ENCODE data around the gene RNF157.

RNF157 gene

DNA sequence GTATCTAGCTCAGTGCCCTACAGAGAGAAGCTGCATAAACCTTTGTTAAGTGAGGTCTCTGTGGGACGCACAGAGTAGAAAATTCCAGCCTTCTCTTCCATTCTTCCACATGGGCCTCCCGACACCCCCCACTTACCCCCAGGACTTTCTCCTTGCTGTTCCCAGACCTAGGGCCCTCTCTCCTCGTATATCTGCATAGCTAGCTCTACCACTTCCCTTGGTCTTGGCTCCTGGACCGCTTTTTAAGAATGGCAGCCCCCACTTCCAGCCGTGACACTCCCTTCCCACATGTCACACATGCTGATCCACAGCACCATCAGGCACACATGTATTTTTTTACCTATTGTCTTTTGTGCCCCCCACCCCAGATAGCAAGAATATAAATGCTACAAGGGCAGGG is 82.5 kb downstream of the RNF157 start:
- no peak for DNase-seq (ENCODE audit: low read depth)

DNA sequence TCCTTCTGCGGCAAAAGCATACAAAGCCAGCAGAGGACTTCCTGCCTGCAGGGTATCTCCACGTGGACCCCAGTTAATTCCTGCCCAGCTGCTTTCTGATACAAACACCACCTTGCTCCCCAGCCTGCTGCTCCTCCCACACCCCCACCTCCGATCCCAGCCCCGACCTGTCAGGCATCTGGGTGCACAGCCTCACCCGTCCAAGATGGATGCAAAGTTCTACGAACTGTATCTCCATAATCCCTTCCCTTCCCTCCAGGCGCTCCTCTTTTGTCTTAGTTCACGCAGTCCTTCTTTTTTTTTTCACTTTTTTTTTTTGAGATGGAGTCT is 83.7 kb downstream of the RNF157 start:
- DNase-seq (ENCODE audit: low read depth): no peak

DNA sequence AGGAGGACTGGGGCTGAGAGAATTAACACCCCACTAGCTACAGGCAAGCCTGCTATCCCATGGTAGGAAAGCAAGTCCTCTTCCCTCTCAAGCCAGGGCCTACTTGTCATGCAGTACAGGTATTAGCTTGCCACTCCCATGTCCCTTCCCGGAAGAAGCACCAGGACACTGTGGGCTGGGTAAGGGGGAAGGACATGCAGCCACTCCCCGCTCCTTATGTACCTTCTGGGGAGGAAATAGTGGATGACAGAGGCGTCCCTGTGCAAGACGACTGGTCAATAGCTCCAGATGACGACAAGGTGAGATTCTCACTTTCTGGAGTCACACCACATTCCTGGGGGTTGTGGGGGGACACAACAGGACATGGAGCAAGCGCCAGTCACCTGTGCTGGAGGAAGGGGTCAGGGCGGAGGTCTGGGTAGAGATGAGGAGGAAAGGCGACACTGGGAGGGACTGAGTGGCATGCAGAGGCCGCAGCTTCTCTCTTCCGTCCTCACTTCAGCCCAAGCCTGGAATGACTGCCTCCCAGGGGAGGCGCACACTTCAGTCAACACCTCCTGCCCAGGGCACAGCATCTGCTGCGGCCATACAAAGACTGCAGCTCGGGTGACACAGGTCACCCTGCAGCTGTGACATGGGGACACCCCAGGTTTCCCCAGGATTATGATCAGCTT is 84.2 kb downstream of the RNF157 start:
- DNase-seq (ENCODE audit: low read depth): no peak

DNA sequence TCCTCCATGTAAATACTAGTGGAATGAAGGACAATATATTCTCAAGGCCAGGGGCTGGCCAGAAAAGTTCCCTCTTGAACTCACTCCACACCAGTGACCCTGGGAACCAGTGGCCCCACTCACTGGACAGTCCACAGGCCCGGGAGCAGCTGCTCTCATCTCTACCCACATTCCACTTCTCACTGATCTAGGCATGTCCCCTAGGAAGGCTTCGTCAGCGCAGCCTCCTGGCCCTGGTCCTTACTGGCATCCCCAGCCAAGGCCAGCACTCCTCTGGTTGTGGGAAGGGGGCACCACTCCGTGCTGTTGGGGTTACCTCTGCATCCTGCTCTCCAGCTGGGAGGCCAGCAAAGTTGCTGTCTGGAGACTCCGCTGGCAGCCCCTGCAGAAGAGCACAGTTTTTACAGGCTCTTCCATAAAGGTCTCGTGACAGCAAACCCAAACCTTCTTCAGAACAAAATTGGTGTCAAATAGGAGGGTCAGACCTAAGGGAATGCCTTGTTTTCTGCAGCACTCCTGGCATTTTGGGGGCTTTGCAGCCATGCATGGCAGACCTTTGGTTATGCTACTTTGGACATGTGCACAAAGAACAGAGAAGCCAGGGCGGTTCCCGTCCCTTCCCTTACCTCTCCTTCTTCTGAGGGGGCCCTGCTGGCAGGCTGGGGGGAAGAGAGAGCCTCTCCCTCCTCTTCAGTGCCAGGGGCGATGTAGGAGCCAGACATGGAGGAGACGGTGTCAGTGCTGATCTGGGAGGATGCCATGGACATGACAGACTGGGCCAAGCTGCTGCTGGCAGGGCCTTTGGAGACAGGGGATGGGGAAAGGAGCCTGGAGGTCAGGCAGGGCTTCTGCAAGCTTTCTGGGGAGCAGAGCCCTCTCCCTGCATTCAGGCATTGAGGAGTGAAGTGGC is 85.1 kb downstream of the RNF157 start:
- no peak for DNase-seq (ENCODE audit: low read depth)

DNA sequence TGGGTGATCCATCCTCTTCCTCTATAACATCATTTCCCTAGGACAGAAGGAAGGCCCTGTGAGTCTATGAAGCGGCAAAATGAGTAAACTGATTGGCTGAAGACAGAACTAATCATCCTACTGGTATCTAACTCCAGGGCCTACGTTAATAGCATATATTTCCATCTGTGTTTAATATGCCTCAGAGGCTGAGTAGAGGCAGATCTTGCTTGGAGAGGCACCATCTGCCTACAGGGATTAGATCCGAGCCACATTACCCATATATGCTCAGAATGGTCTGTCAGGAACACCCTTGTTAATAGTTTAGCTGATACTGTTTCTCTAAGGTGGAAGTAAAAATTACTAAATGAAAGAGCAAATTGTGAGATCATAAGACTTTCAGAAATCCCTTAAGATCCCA is 86.0 kb downstream of the RNF157 start:
- no peak for DNase-seq (ENCODE audit: low read depth)

DNA sequence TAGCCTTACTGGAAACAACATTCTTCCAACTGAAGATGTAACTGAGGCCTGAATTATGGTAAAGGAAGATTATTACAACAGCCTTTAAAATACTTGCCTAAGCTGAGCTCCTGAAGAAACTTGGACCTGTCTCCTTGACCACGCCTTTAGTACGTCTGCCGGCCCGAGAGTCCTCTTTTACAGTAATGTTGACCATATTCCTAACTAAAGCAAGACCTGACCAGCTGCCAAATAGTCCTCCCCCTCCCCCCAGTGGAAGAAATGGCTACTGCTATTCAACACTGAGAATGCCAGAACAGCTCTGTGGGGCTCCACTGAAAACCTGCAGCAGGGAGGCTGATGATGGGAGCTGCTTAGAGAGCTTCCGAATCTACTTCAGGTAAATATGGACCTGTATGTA is 86.7 kb downstream of the RNF157 start:
- peak; percentile 34 for DNase-seq (ENCODE audit: low read depth)

DNA sequence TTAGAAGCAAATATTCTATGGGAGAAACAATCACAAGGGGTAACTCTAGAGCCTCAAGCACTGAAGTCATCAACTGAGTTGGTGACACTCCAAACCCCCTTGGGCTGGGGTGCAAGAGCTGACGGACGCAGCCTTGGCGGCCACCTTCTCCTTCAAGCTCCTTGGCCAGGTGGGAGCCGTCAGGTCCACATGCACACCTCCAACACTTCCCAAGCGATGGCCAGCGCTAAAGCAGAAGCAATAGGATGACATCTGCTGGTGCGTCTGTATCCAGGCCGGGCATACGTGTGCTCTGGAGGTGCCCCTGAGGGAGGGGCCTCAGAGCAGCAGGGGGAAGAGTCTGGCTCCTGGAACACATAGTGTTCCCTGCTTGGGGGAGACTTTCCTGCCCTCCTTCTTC is 87.1 kb downstream of the RNF157 start:
- no peak for DNase-seq (ENCODE audit: low read depth)

DNA sequence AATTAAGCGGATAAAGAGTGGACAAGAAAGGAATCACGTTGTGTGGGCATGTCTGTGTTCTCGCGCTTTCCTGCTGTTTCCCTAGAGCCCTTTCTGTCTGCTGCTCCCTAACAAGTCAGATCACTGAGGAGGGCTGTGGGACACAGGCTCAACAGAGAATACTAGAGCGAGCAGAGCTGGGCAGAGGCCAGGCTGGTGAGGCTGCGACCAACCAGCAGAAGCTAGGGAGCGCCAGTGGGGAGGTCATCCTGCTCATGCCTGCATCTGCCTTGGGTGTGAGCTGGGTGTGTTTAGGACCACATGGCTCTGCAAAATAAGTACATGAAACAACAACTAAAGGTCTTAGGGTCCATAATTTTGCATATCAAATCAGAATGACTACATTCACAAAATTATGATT is 87.7 kb downstream of the RNF157 start:
- DNase-seq (ENCODE audit: low read depth): no peak

DNA sequence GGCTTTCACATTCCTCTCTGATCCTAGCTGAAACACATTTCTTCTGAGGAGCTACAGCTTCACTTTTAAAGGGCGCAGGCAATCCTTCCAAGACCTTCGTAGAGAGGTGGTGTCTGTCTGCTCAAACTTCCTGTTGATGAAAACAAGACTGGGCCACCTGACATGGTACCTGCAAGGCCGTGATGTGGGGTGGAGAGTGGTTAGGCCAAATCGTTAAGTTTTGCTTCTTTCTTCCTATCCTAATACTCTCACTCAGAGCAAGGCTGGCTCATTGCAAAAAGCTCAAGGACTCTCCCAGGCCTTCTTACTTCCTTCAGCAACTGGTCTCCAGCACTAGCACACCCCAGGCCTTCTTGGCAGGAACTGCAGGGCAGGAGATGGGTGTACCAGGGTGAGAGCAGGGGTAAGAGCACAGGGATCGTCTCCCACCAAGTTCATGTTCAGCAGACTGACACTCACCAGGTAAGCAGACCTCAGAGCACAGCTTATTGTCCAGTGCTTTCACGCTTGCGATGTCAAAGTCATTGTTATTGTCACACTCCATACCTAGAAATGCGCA is 88.3 kb downstream of the RNF157 start:
- DNase-seq (ENCODE audit: low read depth): no peak

DNA sequence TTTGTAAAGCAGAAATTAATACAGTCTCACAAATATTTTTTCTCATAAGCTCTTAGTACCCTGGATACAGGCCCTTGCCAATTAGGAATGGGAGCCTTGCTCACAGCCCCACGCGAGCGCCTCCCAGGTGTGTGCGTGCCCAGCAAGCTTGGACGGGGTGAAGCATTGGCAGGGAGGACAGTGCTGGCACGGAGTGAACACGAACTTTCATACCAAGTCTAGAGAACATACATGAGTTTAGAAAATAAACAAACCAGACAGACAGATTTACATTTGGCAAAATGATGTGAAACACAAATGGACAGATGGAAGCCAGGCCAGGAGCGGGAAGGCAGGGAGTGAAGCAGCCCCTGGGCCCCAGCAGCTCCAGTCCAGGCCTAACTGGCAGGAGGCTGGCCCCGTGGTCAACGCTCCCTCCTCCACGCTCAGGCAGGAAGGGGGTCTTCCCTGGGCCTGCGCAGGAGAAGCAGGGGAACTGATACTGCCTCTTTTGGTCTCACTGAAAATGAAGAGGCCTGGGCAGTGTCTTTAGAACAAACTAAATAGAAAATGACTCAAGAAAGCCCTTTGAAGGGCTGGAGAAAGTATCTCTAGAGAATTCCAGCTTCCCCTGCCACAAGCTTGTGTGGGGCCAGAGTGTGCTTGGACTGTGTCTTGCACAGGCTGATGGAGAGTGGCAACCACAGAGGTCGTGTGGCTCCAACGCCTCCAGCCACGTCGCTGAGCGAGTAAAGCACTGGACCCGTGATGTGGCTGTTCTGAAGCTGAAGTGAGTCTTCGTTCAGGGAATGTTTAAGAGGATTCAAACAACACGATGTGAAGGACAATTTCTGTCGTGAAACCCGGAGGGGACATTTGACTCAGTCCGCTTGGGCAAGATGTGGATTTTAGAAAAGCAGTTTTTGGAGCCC is 89.3 kb downstream of the RNF157 start:
- DNase-seq (ENCODE audit: low read depth): no peak

DNA sequence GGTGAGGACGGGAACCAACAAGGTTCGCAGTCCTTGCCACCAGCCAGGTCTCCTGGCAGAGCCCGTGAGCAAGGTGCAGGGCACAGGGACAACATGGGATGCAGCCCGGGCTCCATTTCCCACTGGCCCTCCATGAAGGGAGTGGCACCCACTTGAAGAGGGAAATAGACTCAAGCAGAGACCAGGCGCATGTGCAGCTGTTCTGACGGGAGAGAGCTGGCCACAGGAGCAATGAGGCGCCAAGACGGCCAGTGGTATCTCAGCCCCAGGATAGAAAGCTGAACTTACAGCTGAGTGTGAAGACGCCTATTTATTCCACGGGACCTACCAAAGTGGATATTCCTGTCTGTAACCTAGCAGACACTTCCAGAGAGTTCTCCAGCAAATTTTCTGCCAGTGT is 91.1 kb downstream of the RNF157 start:
- DNase-seq (ENCODE audit: low read depth): no peak

DNA sequence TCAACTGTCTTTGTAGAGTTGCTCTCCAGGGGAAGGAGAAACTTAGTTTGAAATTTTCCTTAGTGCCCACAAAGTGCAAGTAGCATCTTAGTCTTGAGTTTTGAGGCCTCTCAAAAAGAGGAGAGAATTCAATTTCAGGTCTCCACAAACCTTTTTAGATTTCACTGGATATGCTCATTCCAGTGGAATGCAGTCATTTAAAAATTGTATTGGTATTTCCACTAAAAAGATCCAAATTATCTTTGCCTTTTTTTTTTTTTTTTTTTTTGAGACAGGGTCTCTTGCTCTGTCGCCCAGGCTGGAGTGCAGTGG is 92.3 kb downstream of the RNF157 start:
- DNase-seq (ENCODE audit: low read depth): no peak

DNA sequence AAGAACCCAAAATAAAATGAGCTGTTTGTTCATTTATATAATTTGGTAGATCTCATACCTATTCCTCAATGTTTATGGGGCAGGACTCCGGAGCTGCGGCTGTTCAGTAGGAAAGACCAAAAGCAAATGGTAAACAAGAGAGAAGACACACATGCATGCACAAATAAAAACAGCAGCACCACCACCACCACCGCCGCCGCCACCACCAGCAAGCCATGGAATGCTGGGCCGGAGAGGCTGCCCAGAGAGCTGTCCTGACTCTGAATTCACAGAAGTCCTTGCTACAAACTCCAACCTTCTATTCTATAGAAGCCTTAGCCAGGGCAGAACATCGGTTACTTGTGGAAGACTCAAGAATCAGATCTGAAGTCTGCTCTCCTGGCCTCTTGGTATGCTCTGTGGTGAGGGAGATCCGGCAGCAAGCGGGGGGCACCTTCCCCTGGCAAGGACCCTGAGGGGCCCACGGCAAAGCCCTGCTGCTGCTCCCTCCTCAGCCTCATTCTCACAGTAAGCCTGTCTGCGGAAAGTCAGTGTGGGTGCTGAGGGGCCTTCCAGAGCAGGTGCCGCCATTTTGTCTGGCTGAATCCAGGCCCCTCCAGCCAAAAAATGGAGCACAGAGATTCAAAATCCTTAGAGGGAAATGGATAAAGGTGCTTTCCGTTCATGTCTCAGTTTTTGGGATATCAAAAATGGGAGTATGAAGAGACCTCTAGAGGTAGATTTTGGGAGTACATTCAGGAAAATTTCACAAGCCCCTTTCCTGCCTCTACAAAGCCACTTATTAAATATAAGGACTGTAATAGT is 92.9 kb downstream of the RNF157 start:
- peak; percentile 61 for DNase-seq (ENCODE audit: low read depth)

DNA sequence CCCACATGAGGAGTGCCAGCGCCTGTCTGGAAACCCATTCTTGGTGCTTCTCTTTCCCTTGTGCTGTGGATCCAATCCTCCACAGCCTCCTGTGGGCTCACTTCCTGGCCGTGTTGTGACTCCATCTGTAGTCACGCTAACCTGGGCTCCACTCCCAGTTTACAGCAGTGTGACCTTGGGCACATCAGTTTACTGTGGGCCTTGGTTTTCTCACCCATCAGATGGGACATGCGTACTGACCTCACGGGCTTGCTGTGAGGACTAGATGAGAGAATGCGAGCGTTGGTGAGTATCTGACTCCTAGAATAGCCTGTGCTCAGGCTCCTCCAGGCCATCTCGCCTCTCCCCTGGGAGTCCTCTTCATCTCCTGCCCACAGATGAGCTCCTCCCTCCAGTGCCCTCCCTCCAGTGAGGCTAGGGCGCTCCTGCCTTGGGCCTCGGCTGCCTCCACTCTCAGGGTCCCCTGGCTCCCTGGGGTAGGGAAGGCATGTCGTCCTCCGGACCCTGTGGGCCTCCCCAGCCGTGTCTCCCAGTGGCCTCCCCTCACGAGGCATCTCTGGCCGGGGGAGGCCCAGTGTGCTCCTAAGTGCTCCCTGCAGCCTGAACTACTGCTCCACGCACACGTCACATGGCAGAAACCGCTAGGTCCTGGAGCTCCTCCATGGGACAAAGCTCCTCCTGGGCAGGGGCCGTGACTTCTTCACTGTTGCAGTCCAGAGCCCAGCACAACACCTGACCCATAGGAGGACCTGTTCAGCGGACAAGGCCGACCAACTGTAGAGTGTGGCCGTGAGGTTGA is 94.0 kb downstream of the RNF157 start:
- peak; percentile 28 for DNase-seq (ENCODE audit: low read depth)

DNA sequence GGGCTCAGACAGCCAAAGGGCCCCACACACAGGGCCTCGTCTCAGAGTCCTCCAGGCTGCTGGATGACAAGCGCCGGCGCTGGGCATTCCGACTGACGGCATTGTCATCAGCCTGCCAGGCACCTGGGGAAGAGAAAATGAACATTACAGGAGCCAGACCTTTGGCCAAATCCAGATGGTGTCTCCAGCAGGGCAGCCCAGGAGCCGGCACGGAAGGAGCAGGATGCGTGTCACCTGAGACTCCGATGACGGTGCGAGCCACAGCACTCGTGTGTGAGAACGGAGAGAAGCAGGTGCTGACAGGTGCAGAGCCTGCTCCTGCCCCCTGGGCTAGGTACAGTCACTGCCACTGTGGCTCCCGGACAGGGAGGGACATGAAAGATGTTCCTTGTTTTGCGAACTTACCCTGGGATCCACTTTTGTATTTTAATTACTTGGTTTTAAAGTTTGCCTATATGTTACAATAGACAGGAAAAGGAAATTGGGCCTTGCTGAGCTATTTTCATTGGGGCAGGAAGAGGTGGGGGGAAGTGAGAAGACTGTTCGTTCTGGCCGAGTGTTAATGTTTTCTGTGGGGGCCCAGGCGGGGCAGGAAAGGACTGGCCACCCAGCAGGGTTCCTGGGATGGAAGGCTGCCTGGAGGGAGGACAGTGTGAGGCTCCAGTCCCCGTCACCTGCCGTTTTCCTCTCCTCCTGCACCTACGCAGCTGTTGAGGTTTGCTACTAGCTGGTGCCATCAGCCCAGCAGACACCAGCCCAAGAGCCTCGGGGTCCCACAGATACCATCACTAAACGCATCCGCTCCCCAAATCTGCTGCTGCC is 94.9 kb downstream of the RNF157 start:
- DNase-seq (ENCODE audit: low read depth): no peak

DNA sequence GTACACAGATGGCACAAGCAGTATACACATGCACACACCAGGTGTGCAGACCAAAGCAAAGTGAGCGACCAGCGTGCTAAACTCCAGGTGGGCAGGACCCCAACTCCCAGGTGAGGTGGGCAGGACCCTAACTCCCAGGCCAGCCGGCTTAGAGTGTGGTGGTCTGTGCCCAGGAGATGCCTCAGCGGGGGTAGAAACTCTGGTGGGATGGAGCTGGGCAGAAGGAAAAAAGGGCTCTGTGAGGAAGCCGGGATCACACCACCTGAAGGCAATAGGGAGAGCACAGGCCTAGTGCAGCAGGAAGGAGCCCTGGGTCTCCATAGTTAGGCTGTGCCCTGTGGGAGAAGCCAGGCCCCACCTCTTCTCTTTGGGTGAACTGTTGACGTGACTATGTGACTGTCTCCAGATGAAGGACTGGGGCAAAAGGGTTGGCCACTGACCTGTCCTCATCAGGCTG is 97.7 kb downstream of the RNF157 start:
- no peak for DNase-seq (ENCODE audit: low read depth)

DNA sequence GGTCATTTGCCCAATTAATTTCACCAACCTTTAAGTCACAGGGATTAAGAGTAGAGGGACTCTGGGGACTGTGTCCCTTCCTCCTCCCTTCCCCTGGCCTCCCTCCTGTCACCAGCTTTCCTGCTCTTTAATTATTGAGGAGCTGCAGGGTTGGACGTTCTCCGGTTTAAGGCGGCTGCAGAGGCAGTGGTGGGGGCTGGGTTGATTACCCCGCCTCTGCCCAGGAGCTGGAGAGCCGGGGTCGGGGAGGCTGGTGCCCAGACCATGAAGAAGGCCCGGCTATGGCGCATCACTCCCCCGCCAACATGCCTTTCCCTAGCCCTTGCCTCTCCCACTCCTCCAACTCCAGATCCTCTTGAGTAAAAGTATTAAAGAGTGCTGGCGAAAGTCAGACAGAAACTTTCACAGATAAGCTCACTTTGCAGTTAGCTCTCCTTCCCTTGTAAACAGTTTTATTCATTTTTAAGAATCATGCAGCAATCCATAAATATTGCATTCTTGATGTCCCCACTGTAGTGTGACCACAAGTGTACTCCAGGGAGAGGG is 98.2 kb downstream of the RNF157 start:
- no peak for DNase-seq (ENCODE audit: low read depth)

DNA sequence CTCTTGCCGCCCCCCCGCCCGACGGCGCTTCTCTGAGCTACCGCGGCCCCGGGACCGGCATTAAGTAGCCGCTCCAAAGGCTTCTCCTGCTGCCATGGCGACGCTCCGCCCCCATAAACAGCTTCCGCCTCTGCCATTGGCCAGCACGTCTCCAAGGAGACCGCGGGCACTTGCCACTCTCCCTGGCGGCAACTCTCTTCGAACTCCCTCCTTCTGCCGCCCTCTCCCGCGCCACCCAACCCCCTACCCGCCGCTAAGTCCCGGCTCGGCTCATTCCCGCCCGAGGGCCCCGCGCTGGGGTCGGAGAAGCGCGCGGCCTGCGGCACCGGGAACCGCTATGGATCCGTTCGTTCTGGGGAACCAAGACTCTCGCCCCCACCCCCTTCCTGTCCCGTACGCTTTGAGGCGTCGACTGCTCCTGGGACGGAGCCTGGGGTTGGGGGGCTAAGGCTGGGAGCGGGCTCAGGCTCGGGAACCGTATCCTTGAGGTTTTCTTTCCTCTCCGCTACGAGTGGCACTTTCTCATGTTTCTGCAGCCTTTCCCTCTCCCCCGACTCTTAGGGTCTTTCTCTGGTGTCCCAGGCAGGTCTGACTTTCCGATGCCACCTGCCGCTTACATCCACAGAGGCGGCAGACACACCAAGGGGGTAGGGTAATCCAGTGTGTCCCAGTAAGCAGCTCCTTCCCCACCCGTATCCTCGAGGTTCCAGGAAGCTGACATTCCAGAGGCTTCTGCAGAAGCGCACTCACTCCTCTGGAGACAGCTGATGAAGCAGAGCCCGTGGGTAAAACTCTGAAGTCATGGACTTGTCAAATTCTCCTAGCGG is 98.9 kb downstream of the RNF157 start, which contains the start of gene FOXJ1:
Gene FOXJ1 (minus strand): TSS at position 34 of the 827 bp plus-strand sequence. CDS start 850 bp downstream, outside the sequence.
- DNase-seq (ENCODE audit: low read depth): peak; percentile 92

All from ELR (cell line).